Peyer's patch (tissue), 4 donors: ENCODE data around the gene YAP1.

Source experiments
- POLR2A ChIP-seq, 2 donors: fragments of 450-650 bp; IDR thresholded peaks; one replicate each; pipeline ENCODE4 v1.5.1; 2017; ENCODE audit warnings: antibody characterized with exemption in 2 of 2, mild to moderate bottlenecking in 2 of 2, moderate library complexity in 2 of 2
- TF ChIP-seq, protein P1 (sequence below), 6 experiments: fragments of 450-650 bp in 4 of 6; fragments of 200-600 bp in 2 of 6; sonication (generic) in 1 of 6; IDR thresholded peaks; one replicate each; pipeline ENCODE4 v1.5.1; 2017 to 2019; ENCODE audit warnings: antibody characterized with exemption in 6 of 6, mild to moderate bottlenecking in 3 of 6, moderate library complexity in 1 of 6

DNA sequence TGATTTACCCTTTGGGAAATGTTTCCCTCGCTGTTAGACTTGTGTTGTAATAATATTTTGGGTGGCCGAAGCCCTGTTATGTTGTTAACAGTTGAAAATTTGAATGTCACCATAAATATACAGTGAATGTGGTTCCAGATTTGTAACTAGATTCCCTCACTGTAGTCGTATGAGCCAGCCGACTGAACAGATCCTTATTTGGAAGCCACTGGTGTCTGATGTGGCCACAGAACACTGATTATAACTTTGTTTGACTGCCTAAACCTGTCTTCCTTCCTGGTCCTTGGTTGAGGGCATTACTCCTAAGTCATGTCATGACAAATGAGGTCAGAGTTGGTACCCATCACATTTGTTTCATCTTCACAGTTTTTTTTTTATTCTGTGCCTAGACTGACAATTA is 45.4 kb downstream of the YAP1 start:
- TF ChIP-seq, protein P1, sequence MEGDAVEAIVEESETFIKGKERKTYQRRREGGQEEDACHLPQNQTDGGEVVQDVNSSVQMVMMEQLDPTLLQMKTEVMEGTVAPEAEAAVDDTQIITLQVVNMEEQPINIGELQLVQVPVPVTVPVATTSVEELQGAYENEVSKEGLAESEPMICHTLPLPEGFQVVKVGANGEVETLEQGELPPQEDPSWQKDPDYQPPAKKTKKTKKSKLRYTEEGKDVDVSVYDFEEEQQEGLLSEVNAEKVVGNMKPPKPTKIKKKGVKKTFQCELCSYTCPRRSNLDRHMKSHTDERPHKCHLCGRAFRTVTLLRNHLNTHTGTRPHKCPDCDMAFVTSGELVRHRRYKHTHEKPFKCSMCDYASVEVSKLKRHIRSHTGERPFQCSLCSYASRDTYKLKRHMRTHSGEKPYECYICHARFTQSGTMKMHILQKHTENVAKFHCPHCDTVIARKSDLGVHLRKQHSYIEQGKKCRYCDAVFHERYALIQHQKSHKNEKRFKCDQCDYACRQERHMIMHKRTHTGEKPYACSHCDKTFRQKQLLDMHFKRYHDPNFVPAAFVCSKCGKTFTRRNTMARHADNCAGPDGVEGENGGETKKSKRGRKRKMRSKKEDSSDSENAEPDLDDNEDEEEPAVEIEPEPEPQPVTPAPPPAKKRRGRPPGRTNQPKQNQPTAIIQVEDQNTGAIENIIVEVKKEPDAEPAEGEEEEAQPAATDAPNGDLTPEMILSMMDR (IDR thresholded peaks at IDR 0.05) = no peak
- TF ChIP-seq POLR2A (IDR thresholded peaks at IDR 0.05) = no peak
